GM19240 (cell line): ENCODE results near the gene ADORA2A.
"Not testable (repeated sequence)": the region's sequence is repeated elsewhere in the genome, so short reads cannot be mapped to it uniquely, and the experiment has no call there.

ENCODE experiments used
- DNase-seq: peaks from one replicate; pipeline ENCODE4 v3.0.0; 2011; ENCODE audit warnings: low spot score; ENCODE audit not compliant: insufficient read length

ADORA2A gene

GRCh38 chr22:24485170-24485569, 57.8 kb downstream of the ADORA2A start:
- DNase-seq = no peak

GRCh38 chr22:24485608-24486007, 58.2 kb downstream of the ADORA2A start:
- no peak for DNase-seq

DNA sequence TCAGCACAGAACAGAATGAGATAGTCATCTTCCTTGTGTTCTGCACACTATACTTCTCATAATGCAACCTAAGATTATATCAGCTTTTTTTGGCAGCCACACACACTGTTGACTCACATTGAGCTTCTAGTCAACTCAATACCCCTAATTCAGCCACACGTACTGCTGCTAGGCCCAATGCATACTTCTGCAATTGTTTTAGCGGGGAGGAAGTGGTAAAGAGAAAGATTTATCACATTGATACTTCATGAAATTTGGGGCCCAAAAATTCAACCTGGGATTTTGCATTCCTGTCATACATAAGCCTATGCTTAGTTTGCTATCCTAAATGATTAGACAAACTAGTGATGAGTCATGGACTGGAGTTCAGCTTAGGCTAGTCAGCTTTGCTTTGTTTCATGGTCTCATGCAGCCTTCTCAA, 59.1 kb downstream of the ADORA2A start:
- no peak for DNase-seq

DNA sequence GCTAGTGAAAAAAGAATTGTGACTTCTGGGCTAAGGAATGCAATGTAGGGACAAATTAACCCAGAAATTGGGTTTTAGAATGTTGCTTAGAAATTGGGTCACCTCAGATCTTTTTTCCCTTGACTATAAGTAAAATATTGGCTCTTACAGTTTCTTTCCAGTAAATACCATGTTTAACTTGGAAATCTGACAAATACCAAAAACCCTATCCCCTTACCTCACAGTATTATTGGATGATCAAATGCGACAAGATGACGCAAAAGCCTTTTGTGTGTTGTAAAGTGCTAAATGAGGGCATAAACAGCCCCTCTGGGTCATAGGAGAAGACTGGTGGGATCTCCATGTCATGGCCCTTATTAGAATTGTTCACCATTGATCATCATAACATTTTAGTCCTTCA, 61.6 kb downstream of the ADORA2A start:
- no peak for DNase-seq

DNA sequence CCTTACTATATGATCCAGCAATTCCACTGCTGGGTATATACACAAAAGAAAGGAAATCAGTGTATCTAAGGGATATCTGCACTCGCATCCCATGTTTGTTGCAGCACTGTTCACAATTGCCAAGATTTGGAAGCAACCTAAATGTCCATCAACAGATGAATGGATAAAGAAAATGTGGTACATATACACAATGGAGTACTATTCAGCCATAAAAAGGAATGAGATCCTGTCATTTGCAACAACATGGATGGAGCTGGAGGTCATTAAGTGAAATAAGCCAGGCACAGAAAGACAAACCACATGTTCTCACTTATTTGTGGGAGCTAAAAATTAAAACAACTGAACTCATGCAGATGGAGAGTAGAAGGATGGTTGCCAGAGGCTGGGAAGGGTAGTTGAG, 62.0 kb downstream of the ADORA2A start:
- not testable (repeated sequence) for DNase-seq
